ENCODE measurements around the gene UQCC3. TPM values are rescaled to one million over a fixed set of nuclear protein-coding genes. Genes with fewer than 3 reads are reported as not detected.

UQCC3 gene
- total and polyA plus RNA-seq, 7 donors, result 5.2 to 16.5 (median 8.1) TPM

DNA sequence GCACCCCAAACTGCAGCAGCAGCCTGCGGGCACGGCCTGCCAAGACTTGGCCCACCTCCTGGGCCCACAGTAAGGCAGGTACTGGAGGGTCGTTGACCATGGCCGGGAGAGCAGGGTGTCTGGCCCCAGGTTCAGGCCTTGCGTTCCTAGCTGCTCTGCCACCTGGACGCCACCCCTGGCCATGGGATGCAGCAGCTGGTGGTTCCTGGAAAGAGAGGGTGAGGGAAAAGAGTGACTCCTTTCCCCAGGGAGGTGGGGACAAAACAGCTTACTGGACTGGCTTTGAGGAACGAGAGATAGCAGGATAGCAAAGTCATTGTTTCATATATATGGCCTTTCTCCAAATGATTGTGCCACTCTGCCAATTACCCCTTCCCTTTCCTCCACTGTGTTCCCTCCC, 33.9 kb downstream of the UQCC3 start:
- no peak for DNase-seq

DNA sequence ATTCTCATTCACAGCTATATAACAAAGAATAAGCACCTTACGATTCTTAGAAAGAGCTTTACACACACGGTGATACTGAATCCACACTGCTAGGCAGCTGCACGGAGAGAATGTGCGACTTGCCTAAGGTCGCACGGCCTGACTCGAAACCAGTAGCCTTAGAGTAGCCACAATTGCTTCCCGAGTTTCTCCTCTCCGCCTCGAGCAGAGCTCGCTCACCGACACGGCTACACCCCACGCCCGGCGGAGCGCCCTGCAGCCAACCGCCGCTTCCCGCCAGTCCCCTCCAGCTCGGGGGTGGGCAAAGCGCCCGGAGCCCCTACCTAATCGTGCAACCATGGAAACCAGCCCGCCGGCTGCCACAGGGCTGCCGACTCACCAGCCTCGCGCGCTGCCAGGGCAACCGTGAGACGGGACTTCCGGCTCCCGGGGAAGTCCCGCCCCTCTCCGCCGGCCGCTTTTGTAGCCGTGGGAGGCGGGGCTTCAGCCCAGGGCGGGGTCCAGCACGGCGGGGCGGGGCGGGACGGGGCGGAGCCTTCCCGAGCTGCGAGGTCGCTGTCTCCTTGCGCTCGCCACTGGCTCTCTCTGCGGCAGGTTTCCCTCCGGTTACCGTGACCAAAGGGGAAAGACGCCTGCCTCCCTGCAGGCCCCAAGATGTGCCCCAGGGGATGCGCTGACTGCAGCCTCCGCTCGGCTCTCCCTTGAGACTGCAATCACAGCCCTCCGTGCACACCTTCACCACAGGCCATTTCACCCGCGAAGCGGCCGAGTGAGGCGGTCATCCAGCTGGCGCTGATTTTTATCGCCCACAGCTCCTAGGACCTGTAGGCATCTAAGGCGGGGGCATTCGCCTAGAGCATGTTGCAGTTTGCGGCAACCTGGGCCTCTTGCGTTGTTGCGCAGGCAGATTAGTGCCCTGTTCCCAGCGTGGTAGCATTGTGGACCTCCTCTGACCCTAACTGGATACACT, 34.7 kb downstream of the UQCC3 start:
- no peaks in the 10 kb centered on the region for H3K9me3 ChIP-seq
- DNase-seq (peak; percentile 96 to 98), ATAC-seq (peak; percentile 85 to 90 (median 88))
- peak overlapping the region; percentile 83 for H3K27ac ChIP-seq
- peak overlapping the region; percentile 85 for H3K4me3 ChIP-seq
- no peak for TF ChIP-seq CTCF (IDR thresholded peaks at IDR 0.05)
- peaks cover 47% of the 10 kb centered on the region for H3K4me1 ChIP-seq
- WGBS, 3 donors, result 3 to 6% (median 5%) methylated on average over 41 to 73 of the region's 73 CpGs
- H3K36me3 ChIP-seq (ENCODE audit: insufficient read depth in 1 of 2, low read depth in 1 of 2), result peaks cover 0 to 30% of the 10 kb centered on the region in 2 donors
- intact Hi-C loops (cut with DNase I), result no loop called here
- H3K27me3 ChIP-seq (ENCODE audit: insufficient read depth in 3 of 3, low read length in 2 of 3), result no peaks in the 10 kb centered on the region

More for the DNA sequence above, 33.9 kb downstream of the UQCC3 start:
- H3K4me1 ChIP-seq, result peaks cover 44% of the 10 kb centered on the region
- no peaks in the 10 kb centered on the region for H3K27me3 ChIP-seq (ENCODE audit: insufficient read depth in 3 of 3, low read length in 2 of 3)
- H3K27ac ChIP-seq, result peak overlapping the region; percentile 83
- peaks cover 0 to 30% of the 10 kb centered on the region in 2 donors for H3K36me3 ChIP-seq (ENCODE audit: insufficient read depth in 1 of 2, low read depth in 1 of 2)
- H3K9me3 ChIP-seq, result no peaks in the 10 kb centered on the region
- WGBS, 3 donors, result 26 to 39% (median 33%) methylated on average over 7 of the region's 7 CpGs
- ATAC-seq, result no peak
- intact Hi-C loops (cut with DNase I), result no loop called here
- no peak for TF ChIP-seq CTCF (IDR thresholded peaks at IDR 0.05)
- peak overlapping the region; percentile 85 for H3K4me3 ChIP-seq

GRCh38 chr11:62706850-62707247, 35.4 kb downstream of the UQCC3 start:
- 75 to 86% (median 80%) methylated on average over 8 of the region's 8 CpGs for WGBS, 3 donors
- no peak for ATAC-seq
- intact Hi-C loops (cut with DNase I), result no loop called here
- no peaks in the 10 kb centered on the region for H3K27me3 ChIP-seq (ENCODE audit: insufficient read depth in 3 of 3, low read length in 2 of 3)
- peak overlapping the region; percentile 85 for H3K4me3 ChIP-seq
- peaks cover 0 to 30% of the 10 kb centered on the region in 2 donors for H3K36me3 ChIP-seq (ENCODE audit: insufficient read depth in 1 of 2, low read depth in 1 of 2)
- H3K4me1 ChIP-seq, result peaks cover 47% of the 10 kb centered on the region
- H3K9me3 ChIP-seq, result no peaks in the 10 kb centered on the region
- DNase-seq, result no peak
- peak overlapping the region; percentile 83 for H3K27ac ChIP-seq
- no peak for TF ChIP-seq CTCF (IDR thresholded peaks at IDR 0.05)

- DNase-seq (no peak), ATAC-seq (no peak)
- TF ChIP-seq CTCF (IDR thresholded peaks at IDR 0.05), result no peak
- no peaks in the 10 kb centered on the region for H3K27me3 ChIP-seq (ENCODE audit: insufficient read depth in 3 of 3, low read length in 2 of 3)
- H3K9me3 ChIP-seq, result no peaks in the 10 kb centered on the region
- peaks cover 47% of the 10 kb centered on the region for H3K4me1 ChIP-seq
- H3K4me3 ChIP-seq, result peak within 1 kb of the TSS; percentile 92
- peaks cover 0 to 30% of the 10 kb centered on the region in 2 donors for H3K36me3 ChIP-seq (ENCODE audit: insufficient read depth in 1 of 2, low read depth in 1 of 2)
- peak within 1 kb of the TSS; percentile 99 for H3K27ac ChIP-seq
- intact Hi-C loops (cut with DNase I), result no loop called here
- WGBS, 3 donors, result 76 to 92% (median 82%) methylated on average over 8 to 10 of the region's 10 CpGs
Measured at GRCh38 chr11:62707277-62707861, 35.9 kb downstream of the UQCC3 start, which contains the start of the genes BSCL2 and GNG3. TSS of gene BSCL2 (minus strand) at chr11:62707424. CDS start at chr11:62707195, 229 bp downstream. TSS of gene GNG3 (plus strand) at chr11:62707676. CDS start at chr11:62708296, 620 bp downstream.

All from psoas muscle (tissue), 8 donors.